GM12878 (cell line): ENCODE measurements around the gene FER1L5. TPM values are rescaled to one million over a fixed set of nuclear protein-coding genes. Genes with fewer than 3 reads are reported as not detected.
A peak's percentile ranks its signal among the peaks of the same experiment; 100 is the strongest.

Experiments
- ATF2 ChIP-seq: IDR thresholded peaks from 2 replicates; pipeline ENCODE4 v1.6.1; 2012; ENCODE audit warnings: low read length, inconsistent platforms
- ATF3 ChIP-seq: IDR thresholded peaks from 2 replicates; pipeline ENCODE4 v1.6.1; 2011; ENCODE audit warnings: low read depth, mild to moderate bottlenecking, low read length, moderate library complexity, borderline replicate concordance; ENCODE audit errors: extremely low read depth
- BRCA1 ChIP-seq: IDR thresholded peaks from 2 replicates; pipeline ENCODE4 v1.6.1; 2011; ENCODE audit warnings: low read depth, low read length, improper control_type of control experiment
- CUX1 ChIP-seq: IDR thresholded peaks from 2 replicates; pipeline ENCODE4 v1.6.1; 2012; ENCODE audit warnings: improper control_type of control experiment, low read depth, low read length; ENCODE audit not compliant: insufficient replicate concordance
- ETV6 ChIP-seq, 2 experiments: fragments of 450-650 bp in 1 of 2; IDR thresholded peaks in 1 of 2; conservative IDR thresholded peaks in 1 of 2; 2 replicates each; pipeline ENCODE4 v1.6.1; 2014; ENCODE audit warnings: antibody characterized with exemption in 1 of 2, borderline replicate concordance in 1 of 2, low read depth in 1 of 2, mild to moderate bottlenecking in 1 of 2, moderate library complexity in 1 of 2
- FOXK2 ChIP-seq: fragments of 450-650 bp; IDR thresholded peaks from 2 replicates; pipeline ENCODE4 v1.6.1; 2017; ENCODE audit warnings: mild to moderate bottlenecking, moderate library complexity
- HDAC2 ChIP-seq: fragments of 200-600 bp; sonication (generic); IDR thresholded peaks from 2 replicates; pipeline ENCODE4 v1.6.1; 2017
- IRF4 ChIP-seq: IDR thresholded peaks from 2 replicates; pipeline ENCODE4 v1.6.1; 2011; ENCODE audit warnings: low read depth, low read length
- LARP7 ChIP-seq: fragments of 450-650 bp; IDR thresholded peaks from 2 replicates; pipeline ENCODE4 v1.6.1; 2017; ENCODE audit warnings: mild to moderate bottlenecking
- MAX ChIP-seq: IDR thresholded peaks from 2 replicates; pipeline ENCODE4 v1.6.1; 2012; ENCODE audit warnings: low read depth, low read length, improper control_type of control experiment
- MEF2B ChIP-seq: fragments of 450-650 bp; IDR thresholded peaks from 2 replicates; pipeline ENCODE4 v1.6.1; 2018; ENCODE audit warnings: mild to moderate bottlenecking, moderate library complexity; ENCODE audit not compliant: partially characterized antibody, poor library complexity, severe bottlenecking
- NBN ChIP-seq: fragments of 450-650 bp; IDR thresholded peaks from 2 replicates; pipeline ENCODE4 v1.6.1; 2016
- NFYB ChIP-seq: IDR thresholded peaks from 2 replicates; pipeline ENCODE4 v1.6.1; 2011; ENCODE audit warnings: low read depth, mild to moderate bottlenecking, low read length, improper control_type of control experiment, moderate library complexity; ENCODE audit not compliant: insufficient read depth
- PKNOX1 ChIP-seq: fragments of 450-650 bp; IDR thresholded peaks from 2 replicates; pipeline ENCODE4 v1.6.1; 2016; ENCODE audit warnings: mild to moderate bottlenecking
- PML ChIP-seq: IDR thresholded peaks from 2 replicates; pipeline ENCODE4 v1.6.1; 2012; ENCODE audit warnings: low read length, inconsistent platforms
- RAD51 ChIP-seq: fragments of 450-650 bp; IDR thresholded peaks from 2 replicates; pipeline ENCODE4 v1.6.1; 2016; ENCODE audit warnings: moderate library complexity, mild to moderate bottlenecking, inconsistent platforms
- SIN3A ChIP-seq: IDR thresholded peaks from 2 replicates; pipeline ENCODE4 v1.6.1; 2012; ENCODE audit warnings: low read depth, low read length, improper control_type of control experiment
- SMAD1 ChIP-seq: fragments of 450-650 bp; IDR thresholded peaks from 2 replicates; pipeline ENCODE4 v1.6.1; 2018; ENCODE audit warnings: mild to moderate bottlenecking, low read depth; ENCODE audit not compliant: partially characterized antibody
- SMAD5 ChIP-seq: IDR thresholded peaks from 2 replicates; pipeline ENCODE4 v1.6.1; 2016; ENCODE audit warnings: antibody characterized with exemption, low read depth
- SREBF1 ChIP-seq: IDR thresholded peaks from 2 replicates; pipeline ENCODE4 v1.6.1; 2012; ENCODE audit warnings: mild to moderate bottlenecking, low read length
- SREBF2 ChIP-seq: IDR thresholded peaks from 2 replicates; pipeline ENCODE4 v1.6.1; 2012; ENCODE audit warnings: mild to moderate bottlenecking, low read length
- TBL1XR1 ChIP-seq: IDR thresholded peaks from 2 replicates; pipeline ENCODE4 v1.6.1; 2012; ENCODE audit warnings: low read depth, low read length, improper control_type of control experiment
- ZNF274 ChIP-seq: IDR thresholded peaks from one replicate; pipeline ENCODE4 v1.8.0; 2011; ENCODE audit not compliant: insufficient read length, insufficient read depth
- polyA plus RNA-seq, 11 experiments: library from polyadenylated mRNA; depleted of rRNA in 4 of 11; unstranded in 6 of 11; stranded (reverse) in 5 of 11; fragments of >200 nt; fragmentation: Nextera tagmentation in 4 of 11; fragmentation: Illumina TruSeq in 1 of 11; extraction: Ambion mirVana in 4 of 11; extraction: Trizol in 1 of 11; gene quantifications; 1 replicate in 1 of 11; 2 replicates in 10 of 11; pipeline versions ENCODE4 v1.2.1 to v1.2.3, GENCODE V29; 2011 to 2016; ENCODE audit warnings: inconsistent platforms in 2 of 11, missing spikeins in 2 of 11, low read depth in 1 of 11
- total RNA-seq, 4 experiments: library from RNA; depleted of rRNA in 3 of 4; stranded (reverse); fragments of >200 nt in 3 of 4; fragmentation: Illumina TruSeq in 1 of 4; extraction: Trizol in 1 of 4; gene quantifications; 2 replicates each; pipeline versions ENCODE4 v1.2.1 to v1.2.3, GENCODE V29; 2013 to 2021

Gene FER1L5
- total and polyA plus RNA-seq, 10 of the 15 experiments (the other 5 are each of a cell fraction or from before 2014, with no cell fraction given), result not detected

GRCh38 chr2:96638144-96639121 is 4.1 kb upstream of the FER1L5 start, which contains the start of gene KANSL3 (continued):
- no peak for TF ChIP-seq ATF3
- peak; percentile 86 for TF ChIP-seq MAX
- peak; percentile 95 for TF ChIP-seq LARP7
- no peak for TF ChIP-seq SREBF2
- TF ChIP-seq BRCA1, result no peak
- TF ChIP-seq CUX1, result no peak
- TF ChIP-seq ATF2, result no peak; the same call in 1 of the 2 replicates
- peak; percentile 88 for TF ChIP-seq SIN3A
- TF ChIP-seq HDAC2, result no peak
- no peak for TF ChIP-seq ZNF274
- peak in 1 of 2 experiments; percentile 41; a peak in 1 of 4 replicates for TF ChIP-seq ETV6 (conservative IDR thresholded peaks at IDR 0.05 in 1 of 2, IDR thresholded peaks at IDR 0.05 in 1 of 2; ENCODE audit: borderline replicate concordance in 1 of 2, low read depth in 1 of 2)
- TF ChIP-seq NFYB, result no peak
- peak; percentile 87 for TF ChIP-seq TBL1XR1
- 0 out of 2 replicates have a peak, but pooled peaks have one; percentile 51 for TF ChIP-seq IRF4
- TF ChIP-seq SMAD5, result no peak
- TF ChIP-seq NBN, result peak; percentile 96
- TF ChIP-seq SMAD1, result no peak
- peak; percentile 83 for TF ChIP-seq FOXK2
- TF ChIP-seq SREBF1, result no peak
- TF ChIP-seq MEF2B, result no peak
- TF ChIP-seq PKNOX1, result peak; percentile 63
- TF ChIP-seq RAD51, result no peak
- TF ChIP-seq PML, result peak; percentile 87; the same call in 1 of the 2 replicates
